Measurements from ENCODE around the gene RPUSD1. TPM values are rescaled to one million over a fixed set of nuclear protein-coding genes. Genes with fewer than 3 reads are reported as not detected.

RPUSD1 gene
- total RNA-seq, 1 donor from 2014 or later: 35.3 TPM

- ChIA-PET POLR2A (no interaction called here), CTCF (no interaction called here)
- Mint-ChIP-seq H3K9me3 (no peaks in the 10 kb centered on the region), H3K4me3 (peak overlapping the region; percentile 68), H3K27ac (no peak overlapping the region), H3K36me3 (ENCODE audit: low read depth) (peaks cover 21% of the 10 kb centered on the region), H3K27me3 (no peaks in the 10 kb centered on the region), H3K4me1 (peaks cover 7% of the 10 kb centered on the region)
- ATAC-seq (ENCODE audit: low read depth) (no peak), DNase-seq (no peak)
- TF ChIP-seq CTCF (IDR thresholded peaks at IDR 0.05): no peak
- intact Hi-C loops (cut with micrococcal nuclease): no loop called here
Measured at GRCh38 chr16:790086-790485, 1.9 kb upstream of the RPUSD1 start.

GRCh38 chr16:789191-789850 lies 1.1 kb upstream of the RPUSD1 start:
- DNase-seq (no peak), ATAC-seq (ENCODE audit: low read depth) (no peak)
- Mint-ChIP-seq H3K27ac (no peak overlapping the region), H3K4me3 (peak overlapping the region; percentile 41), H3K4me1 (peaks cover 7% of the 10 kb centered on the region), H3K27me3 (no peaks in the 10 kb centered on the region), H3K36me3 (ENCODE audit: low read depth) (peaks cover 24% of the 10 kb centered on the region), H3K9me3 (no peaks in the 10 kb centered on the region)
- POLR2A ChIA-PET: interaction anchor here (0.6 to 1.9 kb wide), 2 partner anchors 68 to 149 kb away, joined by 8 to 9 read pairs; partner anchors contain the start of gene ANTKMT
- TF ChIP-seq CTCF (IDR thresholded peaks at IDR 0.05): no peak
- CTCF ChIA-PET: interaction anchor here (3.2 kb wide), 1 partner anchor 77 kb away, joined by 10 read pairs; no protein-coding TSS in a partner anchor
- intact Hi-C loops (cut with micrococcal nuclease): loop anchor here (2.0 to 10.0 kb wide), 3 partner anchors 49 to 395 kb away; partner anchors contain the start of genes CIAO3 and NME4

GRCh38 chr16:788399-789126 lies 382 bp upstream of the RPUSD1 start, which contains the start of gene CHTF18:
CHTF18 (plus strand) TSS chr16:788620; CDS start chr16:788685, 65 bp downstream.
- Mint-ChIP-seq H3K27ac (peak within 1 kb of the TSS; percentile 56), H3K9me3 (no peaks in the 10 kb centered on the region), H3K27me3 (no peaks in the 10 kb centered on the region), H3K4me3 (peak within 1 kb of the TSS; percentile 86), H3K36me3 (ENCODE audit: low read depth) (peaks cover 23% of the 10 kb centered on the region), H3K4me1 (peaks cover 7% of the 10 kb centered on the region)
- TF ChIP-seq CTCF (IDR thresholded peaks at IDR 0.05): no peak
- intact Hi-C loops (cut with micrococcal nuclease): loop anchor here (1.0 to 10.0 kb wide), 5 partner anchors 19 to 394 kb away; partner anchors contain the start of genes CIAO3 and NME4
- DNase-seq (peak; percentile 94), ATAC-seq (ENCODE audit: low read depth) (peak; percentile 97)
- ChIA-PET POLR2A (interaction anchor here (0.6 to 1.9 kb wide), 9 partner anchors 18 to 1176 kb away, joined by 3 to 9 read pairs (median 4); partner anchors contain the start of genes ANTKMT, CIAO3, RPS2 and STUB1), CTCF (interaction anchor here (0.6 to 3.2 kb wide), 3 partner anchors 67 to 76 kb away, joined by 3 to 10 read pairs (median 4); partner anchors contain the start of genes ANTKMT and METRN)

- no peak for TF ChIP-seq CTCF (IDR thresholded peaks at IDR 0.05)
- H3K27me3 Mint-ChIP-seq: no peaks in the 10 kb centered on the region
- peaks cover 21% of the 10 kb centered on the region for H3K36me3 Mint-ChIP-seq (ENCODE audit: low read depth)
- H3K4me1 Mint-ChIP-seq: peaks cover 7% of the 10 kb centered on the region
- ATAC-seq (ENCODE audit: low read depth): no peak
- CTCF ChIA-PET: interaction anchor here (0.8 to 3.2 kb wide), 3 partner anchors 66 to 75 kb away, joined by 3 to 10 read pairs (median 4); partner anchors contain the start of gene ANTKMT
- POLR2A ChIA-PET: interaction anchor here (0.7 to 1.9 kb wide), 6 partner anchors 20 to 1177 kb away, joined by 3 to 8 read pairs (median 4); partner anchors contain the start of genes ANTKMT, RPS2, STUB1 and UQCC4
- no peak for DNase-seq
- intact Hi-C loops (cut with micrococcal nuclease): loop anchor here (10.0 kb wide), 1 partner anchor 393 kb away; the partner anchor contains the start of gene NME4
- H3K4me3 Mint-ChIP-seq: peak overlapping the region; percentile 86
- H3K9me3 Mint-ChIP-seq: no peaks in the 10 kb centered on the region
- peak overlapping the region; percentile 56 for H3K27ac Mint-ChIP-seq
Measured at GRCh38 chr16:787321-787966, 737 bp downstream of the RPUSD1 start.

Data from activated B cell treated with CpG ODN at 0.5 μM for 24 hours (primary cell).